Small intestine (tissue), 7 donors: ENCODE results near the gene DHRSX. TPM values are rescaled to one million over a fixed set of nuclear protein-coding genes. Genes with fewer than 3 reads are reported as not detected.
"Not testable (repeated sequence)": the region's sequence is repeated elsewhere in the genome, so short reads cannot be mapped to it uniquely, and the experiment has no call there.

Experiments
- DNase-seq, 2 donors: peaks; one replicate each; pipeline versions ENCODE4 v3.0.0 to v3.0.0-alpha.2; 2013
- FAIRE-seq: peaks from 2 replicates; lab custom pipeline; 2012; peaks lifted over from hg19 to GRCh38; lab: Jason Lieb, UNC
- H3K27ac ChIP-seq, 3 donors: one replicate each; pipeline ENCODE4 v1.5.1; 2013; ENCODE audit warnings: low read length in 2 of 3, mild to moderate bottlenecking in 2 of 3, control low read depth in 1 of 3, inconsistent platforms in 1 of 3, low read depth in 1 of 3, moderate library complexity in 1 of 3
- H3K27me3 ChIP-seq, 3 donors: one replicate each; pipeline ENCODE4 v1.6.1; 2013; ENCODE audit warnings: low read length in 3 of 3, inconsistent platforms in 1 of 3; ENCODE audit not compliant: control insufficient read depth in 3 of 3, insufficient read depth in 3 of 3
- H3K36me3 ChIP-seq, 3 donors: one replicate each; pipeline ENCODE4 v1.6.1; 2013; ENCODE audit warnings: low read length in 3 of 3, inconsistent platforms in 1 of 3, low read depth in 1 of 3, mild to moderate bottlenecking in 1 of 3, moderate library complexity in 1 of 3; ENCODE audit not compliant: control insufficient read depth in 3 of 3, insufficient read depth in 2 of 3
- H3K4me1 ChIP-seq, 3 donors: one replicate each; pipeline ENCODE4 v1.6.1; 2013; ENCODE audit warnings: low read length in 2 of 3, inconsistent platforms in 1 of 3, low read depth in 1 of 3, mild to moderate bottlenecking in 1 of 3, moderate library complexity in 1 of 3; ENCODE audit not compliant: control insufficient read depth in 3 of 3, insufficient read depth in 2 of 3
- H3K4me3 ChIP-seq, 3 donors: one replicate each; pipeline ENCODE4 v1.5.1; 2013; ENCODE audit warnings: low read length in 3 of 3, control low read depth in 1 of 3, inconsistent platforms in 1 of 3, low read depth in 1 of 3, mild to moderate bottlenecking in 1 of 3, moderate library complexity in 1 of 3
- H3K9me3 ChIP-seq, 2 donors: one replicate each; pipeline ENCODE4 v1.6.1; 2013; ENCODE audit warnings: low read depth in 1 of 2, low read length in 1 of 2; ENCODE audit not compliant: control insufficient read depth in 2 of 2, insufficient read depth in 1 of 2
- WGBS, 3 donors: extraction: QIAGEN DNeasy Blood & Tissue Kit; methylation state at CpG; one replicate each; pipeline ENCODE4 v1.1.7; 2013; 5-methylcytosine and 5-hydroxymethylcytosine counted together
- polyA plus RNA-seq, 4 donors: library from polyadenylated mRNA; stranded (reverse) in 3 of 4; unstranded in 1 of 4; fragments of 200-250 nt in 3 of 4; fragments of 120-200 nt in 1 of 4; gene quantifications; one replicate each; pipeline versions ENCODE4 v1.2.1 to v1.2.3, GENCODE V29; 2013
- donor health status: healthy with polysubstance abuse.
- donor health status: control.
- donor health status: control.
- donor health status: Bipolar disorder and iron deficiency.
- donor health status: healthy.

The DHRSX gene
- polyA plus RNA-seq, 4 donors: 7.2 to 25.2 (median 12.1) TPM

DNA sequence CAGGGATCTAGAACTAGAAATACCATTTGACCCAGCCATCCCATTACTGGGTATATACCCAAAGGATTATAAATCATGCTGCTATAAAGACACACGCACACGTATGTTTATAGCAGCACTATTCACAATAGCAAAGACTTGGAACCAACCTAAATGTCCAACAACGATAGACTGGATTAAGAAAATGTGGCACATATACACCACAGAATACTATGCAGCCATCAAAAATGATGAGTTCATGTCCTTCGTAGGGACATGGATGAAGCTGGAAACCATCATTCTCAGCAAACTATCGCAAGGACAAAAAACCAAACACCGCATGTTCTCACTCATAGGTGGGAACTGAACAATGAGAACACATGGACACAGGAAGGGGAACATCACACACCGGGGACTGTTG, 81.4 kb downstream of the DHRSX start:
- FAIRE-seq: not testable (repeated sequence)
- WGBS, 3 donors: 95 to 100% (median 95%) methylated on average over 2 to 3 of the region's 7 CpGs

DNA sequence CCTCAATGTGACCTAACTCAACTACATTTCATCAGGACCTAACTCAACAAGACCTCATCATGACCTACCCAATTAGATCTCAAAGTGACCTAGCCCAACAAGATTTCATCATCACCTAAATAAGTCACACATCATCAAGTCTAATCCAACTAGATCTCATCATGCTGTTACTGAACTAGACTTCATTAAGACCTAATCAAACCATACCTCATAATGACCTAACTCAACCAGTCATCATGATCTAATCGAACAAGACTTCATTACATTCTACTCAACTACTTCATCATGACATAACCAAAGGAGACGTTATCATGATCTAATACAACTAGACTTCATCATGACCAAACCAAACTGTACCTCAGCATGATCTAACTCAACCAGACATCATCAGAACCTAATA, 82.8 kb downstream of the DHRSX start:
- WGBS, 3 donors: 92 to 96% (median 94%) methylated on average over 2 of the region's 2 CpGs
- Histone ChIP-seq H3K27ac (no peak overlapping the region), H3K9me3 (no peaks in the 10 kb centered on the region), H3K36me3 (peaks cover 0 to 3% (median 0%) of the 10 kb centered on the region in 3 donors), H3K4me1 (no peaks in the 10 kb centered on the region), H3K27me3 (no peaks in the 10 kb centered on the region), H3K4me3 (no peak overlapping the region)
- DNase-seq: no peak
- FAIRE-seq: no peak

More for the DNA sequence above, 81.4 kb downstream of the DHRSX start:
- not testable (repeated sequence) for H3K27ac ChIP-seq, H3K36me3 ChIP-seq, DNase-seq, H3K4me3 ChIP-seq, H3K4me1 ChIP-seq, H3K9me3 ChIP-seq, H3K27me3 ChIP-seq

DNA sequence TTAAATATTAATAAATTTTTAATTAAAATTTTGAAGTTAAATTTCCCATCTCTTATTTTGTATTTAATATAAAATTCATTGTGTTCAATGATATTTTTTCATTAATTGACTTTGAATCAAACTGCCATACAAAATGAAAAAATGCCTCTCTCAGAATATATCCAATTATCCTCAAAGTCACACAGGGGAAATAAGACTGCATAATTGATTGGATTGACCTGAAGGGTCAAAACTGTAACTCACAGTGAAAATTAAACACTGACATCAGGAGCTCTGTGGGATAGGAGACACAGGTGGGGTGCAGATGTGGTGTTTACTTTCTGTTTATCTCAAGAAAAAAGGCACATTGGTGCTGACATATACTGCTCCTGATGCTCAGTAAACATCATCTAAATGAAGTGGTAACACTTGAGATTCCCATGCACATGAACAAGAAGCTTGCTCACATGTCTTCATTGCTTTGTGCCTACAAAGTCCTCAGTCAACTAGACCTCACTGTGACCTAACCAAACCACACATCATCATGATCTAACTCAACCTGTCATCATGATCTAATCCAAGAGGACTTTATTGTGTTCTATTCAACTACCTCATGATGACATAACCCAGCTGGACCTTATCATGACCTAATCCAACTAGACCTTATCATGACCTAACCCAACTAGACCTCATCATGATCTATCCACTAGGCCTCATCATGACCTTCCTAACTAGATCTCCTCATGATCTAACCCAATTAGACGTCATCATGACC, 83.7 kb downstream of the DHRSX start:
- H3K9me3 ChIP-seq: no peaks in the 10 kb centered on the region
- DNase-seq (no peak), FAIRE-seq (no peak)
- no peak overlapping the region for H3K27ac ChIP-seq
- 95 to 100% (median 100%) methylated on average over 1 of the region's 1 CpG for WGBS, 3 donors
- H3K36me3 ChIP-seq: peaks cover 0 to 3% (median 0%) of the 10 kb centered on the region in 3 donors
- no peaks in the 10 kb centered on the region for H3K4me1 ChIP-seq
- H3K4me3 ChIP-seq: no peak overlapping the region
- no peaks in the 10 kb centered on the region for H3K27me3 ChIP-seq

DNA sequence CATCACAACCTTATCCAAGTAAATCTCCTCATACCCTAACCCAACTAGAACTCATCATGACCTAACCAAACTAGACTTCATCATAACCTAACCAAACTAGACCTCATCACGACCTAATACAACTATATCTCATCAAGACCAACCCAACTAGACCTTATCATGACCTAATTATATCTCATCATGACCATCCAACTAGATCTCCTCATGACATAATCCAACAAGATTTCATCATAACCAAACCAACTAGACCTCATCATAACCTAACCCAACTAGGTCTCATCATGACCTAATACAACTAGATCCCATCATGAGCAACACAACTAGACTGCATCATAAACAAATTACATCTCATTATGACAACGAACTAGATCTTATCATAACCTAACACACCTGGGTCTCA, 86.4 kb downstream of the DHRSX start:
- FAIRE-seq (no peak), DNase-seq (no peak)
- H3K27me3 ChIP-seq: no peaks in the 10 kb centered on the region
- 81 to 93% (median 90%) methylated on average over 2 of the region's 2 CpGs for WGBS, 3 donors
- H3K27ac ChIP-seq: no peak overlapping the region
- H3K4me1 ChIP-seq: peaks cover 0 to 8% (median 0%) of the 10 kb centered on the region in 3 donors
- H3K4me3 ChIP-seq: no peak overlapping the region
- no peaks in the 10 kb centered on the region for H3K36me3 ChIP-seq
- no peaks in the 10 kb centered on the region for H3K9me3 ChIP-seq

- H3K4me1 ChIP-seq: peaks cover 0 to 8% (median 0%) of the 10 kb centered on the region in 3 donors
- no peaks in the 10 kb centered on the region for H3K27me3 ChIP-seq
- H3K4me3 ChIP-seq: no peak overlapping the region
- FAIRE-seq (no peak), DNase-seq (no peak)
- peaks cover 0 to 3% (median 0%) of the 10 kb centered on the region in 3 donors for H3K36me3 ChIP-seq
- WGBS, 3 donors: 87 to 96% (median 93%) methylated on average over 2 of the region's 2 CpGs
- no peaks in the 10 kb centered on the region for H3K9me3 ChIP-seq
- H3K27ac ChIP-seq: no peak overlapping the region
Observed at GRCh38 chrX:2413969-2414368, 86.8 kb downstream of the DHRSX start.

DNA sequence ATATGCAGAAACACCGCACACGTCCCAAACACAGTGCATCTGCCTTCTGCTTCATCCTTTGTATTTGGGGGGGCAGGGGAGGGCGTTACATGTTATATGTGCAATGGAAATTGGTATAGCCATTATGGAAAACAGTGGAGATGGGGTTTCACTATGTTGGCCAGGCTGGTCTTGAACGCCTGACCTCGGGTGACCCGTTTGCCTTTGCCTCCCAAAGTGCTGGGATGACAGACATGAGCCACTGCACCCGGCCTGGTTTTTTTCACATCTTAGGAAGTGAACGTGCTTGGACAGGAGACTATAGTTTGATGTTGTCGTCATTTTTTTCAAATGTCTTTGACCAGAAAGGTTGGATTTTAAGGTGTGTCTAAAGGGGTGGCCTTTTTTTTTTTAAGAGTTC, 88.6 kb downstream of the DHRSX start:
- H3K4me1 ChIP-seq: peaks cover 0 to 8% (median 0%) of the 10 kb centered on the region in 3 donors
- no peak overlapping the region for H3K27ac ChIP-seq
- no peak for FAIRE-seq
- WGBS, 3 donors: 94 to 98% (median 97%) methylated on average over 9 of the region's 9 CpGs
- H3K4me3 ChIP-seq: no peak overlapping the region
- H3K36me3 ChIP-seq: peaks cover 3 to 11% (median 3%) of the 10 kb centered on the region in 3 donors
- H3K27me3 ChIP-seq: no peaks in the 10 kb centered on the region
- peaks cover 0 to 6% of the 10 kb centered on the region in 2 donors for H3K9me3 ChIP-seq
- DNase-seq: no peak

GRCh38 chrX:2410279-2411020, 90.3 kb downstream of the DHRSX start:
- DNase-seq (peak; percentile 76 to 78), FAIRE-seq (no peak)
- H3K36me3 ChIP-seq: peaks cover 5 to 14% (median 6%) of the 10 kb centered on the region in 3 donors
- no peaks in the 10 kb centered on the region for H3K27me3 ChIP-seq
- peaks cover 0 to 8% (median 0%) of the 10 kb centered on the region in 3 donors for H3K4me1 ChIP-seq
- 22 to 67% (median 46%) methylated on average over 12 of the region's 12 CpGs for WGBS, 3 donors
- no peak overlapping the region for H3K4me3 ChIP-seq
- H3K9me3 ChIP-seq: peaks cover 0 to 10% of the 10 kb centered on the region in 2 donors
- H3K27ac ChIP-seq: peak overlapping the region in 2 of 3 donors; percentile 69 to 75

DNA sequence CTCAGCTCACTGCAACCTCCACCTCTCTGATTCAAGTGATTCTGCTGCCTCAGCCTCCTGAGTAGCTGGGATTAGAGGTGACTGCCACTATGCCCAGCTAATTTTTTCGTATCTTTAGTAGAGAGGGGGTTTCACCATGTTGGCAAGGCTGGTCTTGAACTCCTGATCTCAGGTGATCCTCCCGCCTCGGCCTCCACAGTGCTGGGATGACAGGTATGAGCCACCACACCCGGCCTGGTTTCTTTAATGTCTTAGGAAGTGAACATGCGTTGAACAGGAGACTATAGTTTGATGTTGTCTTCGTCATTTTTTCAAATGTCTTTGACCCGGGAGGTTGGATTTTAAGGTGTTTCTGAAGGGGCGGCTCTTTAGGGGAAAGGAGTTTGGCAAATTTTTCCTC, 91.0 kb downstream of the DHRSX start:
- H3K27ac ChIP-seq: peak overlapping the region in 2 of 3 donors; percentile 69 to 75
- no peaks in the 10 kb centered on the region for H3K27me3 ChIP-seq
- peaks cover 0 to 10% of the 10 kb centered on the region in 2 donors for H3K9me3 ChIP-seq
- H3K36me3 ChIP-seq: peaks cover 5 to 15% (median 6%) of the 10 kb centered on the region in 3 donors
- H3K4me3 ChIP-seq: no peak overlapping the region
- DNase-seq (no peak), FAIRE-seq (no peak)
- H3K4me1 ChIP-seq: peaks cover 0 to 8% (median 0%) of the 10 kb centered on the region in 3 donors
- WGBS, 3 donors: 78 to 81% (median 79%) methylated on average over 8 of the region's 8 CpGs
